Gastrocnemius medialis (tissue), 4 donors: ENCODE results near the gene SND1.

Source experiments
- CTCF ChIP-seq, 5 experiments: fragments of 450-650 bp in 3 of 5; fragments of 200-600 bp in 2 of 5; sonication (generic) in 2 of 5; IDR thresholded peaks in 4 of 5; conservative IDR thresholded peaks in 1 of 5; 1 replicate in 4 of 5; 2 replicates in 1 of 5; pipeline ENCODE4 v1.5.1; 2016 to 2019; ENCODE audit warnings: antibody characterized with exemption in 5 of 5, mild to moderate bottlenecking in 3 of 5, moderate library complexity in 3 of 5
- POLR2A ChIP-seq, 2 donors: fragments of 450-650 bp; IDR thresholded peaks; one replicate each; pipeline ENCODE4 v1.6.1; 2017; ENCODE audit warnings: antibody characterized with exemption in 2 of 2, mild to moderate bottlenecking in 2 of 2, moderate library complexity in 2 of 2

DNA sequence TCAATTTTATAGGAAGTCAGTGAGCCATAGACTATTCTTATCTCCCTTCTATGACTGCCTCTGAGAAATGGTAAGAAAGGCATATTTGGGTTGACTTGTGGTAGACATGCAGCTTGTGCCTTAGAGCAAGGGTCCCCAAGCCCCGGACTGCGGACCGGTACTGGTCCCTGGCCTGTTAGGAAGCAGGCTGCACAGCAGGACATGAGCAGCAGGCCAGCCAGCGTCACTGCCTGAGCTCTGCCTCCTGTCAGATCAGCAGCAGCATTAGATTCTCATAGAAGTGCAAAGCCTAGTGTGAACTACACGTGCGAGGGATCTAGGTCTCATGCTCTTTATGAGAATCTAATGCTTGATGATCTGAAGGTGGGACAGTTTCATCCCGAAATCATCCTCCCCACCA is 180.6 kb downstream of the SND1 start:
- TF ChIP-seq CTCF (IDR thresholded peaks at IDR 0.05 in 4 of 5, conservative IDR thresholded peaks at IDR 0.05 in 1 of 5) (no peak), POLR2A (IDR thresholded peaks at IDR 0.05) (no peak)
